Renal pelvis (tissue), 4 donors: ENCODE results near the gene WWC2. TPM values are rescaled to one million over a fixed set of nuclear protein-coding genes. Genes with fewer than 3 reads are reported as not detected.
A peak's percentile ranks its signal among the peaks of the same experiment; 100 is the strongest.

Experiments used
- DNase-seq: peaks from one replicate; pipeline ENCODE4 v3.0.0-alpha.2; 2013
- polyA plus RNA-seq, 3 donors: library from polyadenylated mRNA; unstranded; fragments of 120-200 nt; gene quantifications; one replicate each; pipeline ENCODE4 v1.2.1, GENCODE V29; 2013; ENCODE audit not compliant: insufficient read length in 3 of 3

Gene WWC2
- polyA plus RNA-seq, 3 donors: 50.2 to 73.6 (median 65.2) TPM

- no peak for DNase-seq
These were observed 151.8 kb downstream of the WWC2 start for GRCh38 chr4:183250831-183251230.

- no peak for DNase-seq
These were observed 153.9 kb downstream of the WWC2 start for GRCh38 chr4:183252959-183253358.

- DNase-seq: no peak
These were observed 154.4 kb downstream of the WWC2 start for GRCh38 chr4:183253451-183253850.

- DNase-seq: no peak
These were observed 155.1 kb downstream of the WWC2 start for GRCh38 chr4:183254162-183254561.

GRCh38 chr4:183255487-183255886, 156.4 kb downstream of the WWC2 start:
- no peak for DNase-seq

- no peak for DNase-seq
These were observed 157.3 kb downstream of the WWC2 start for GRCh38 chr4:183256343-183256742.

- no peak for DNase-seq
These were observed 157.8 kb downstream of the WWC2 start for GRCh38 chr4:183256756-183257385.

GRCh38 chr4:183257808-183258207, 158.8 kb downstream of the WWC2 start:
- no peak for DNase-seq

GRCh38 chr4:183260491-183261151, 161.6 kb downstream of the WWC2 start:
- no peak for DNase-seq

- DNase-seq: peak; percentile 67
These were observed 163.1 kb downstream of the WWC2 start for GRCh38 chr4:183261953-183262775.

- no peak for DNase-seq
These were observed 163.7 kb downstream of the WWC2 start for GRCh38 chr4:183262776-183263100.

GRCh38 chr4:183263787-183264386, 164.8 kb downstream of the WWC2 start:
- no peak for DNase-seq

- DNase-seq: no peak
These were observed 165.6 kb downstream of the WWC2 start for GRCh38 chr4:183264614-183265013.

GRCh38 chr4:183266371-183266770, 167.3 kb downstream of the WWC2 start:
- no peak for DNase-seq

- no peak for DNase-seq
These were observed 169.5 kb downstream of the WWC2 start for GRCh38 chr4:183268556-183268955.

GRCh38 chr4:183272384-183272783, 173.3 kb downstream of the WWC2 start:
- no peak for DNase-seq

- no peak for DNase-seq
These were observed 177.0 kb downstream of the WWC2 start for GRCh38 chr4:183276106-183276505.

- peak; percentile 72 for DNase-seq
These were observed 185.3 kb downstream of the WWC2 start for GRCh38 chr4:183284258-183284785.

GRCh38 chr4:183284965-183285364, 185.9 kb downstream of the WWC2 start:
- DNase-seq: peak; percentile 46

- DNase-seq: no peak
These were observed 186.8 kb downstream of the WWC2 start for GRCh38 chr4:183285886-183286285.

- no peak for DNase-seq
These were observed 187.7 kb downstream of the WWC2 start for GRCh38 chr4:183286590-183287308.

- DNase-seq: no peak
These were observed 188.2 kb downstream of the WWC2 start for GRCh38 chr4:183287309-183287659.
